BLaER1 treated with 17β-estradiol and CSF1 and Interleukin-3, amounts not matched to agents 10 nM and 100 nM (cell line): ENCODE data around the gene C14orf39.

Source experiments
- H3K27ac ChIP-seq, 11 experiments: shearing (Covaris generic); formaldehyde crosslinking; 2 replicates each; pipeline ENCODE4 v1.8.1; 2022
- H3K27me3 ChIP-seq, 11 experiments: shearing (Covaris generic); formaldehyde crosslinking; 2 replicates each; pipeline ENCODE4 v1.8.1; 2022
- H3K36me3 ChIP-seq, 11 experiments: shearing (Covaris generic); formaldehyde crosslinking; 2 replicates each; pipeline ENCODE4 v1.8.1; 2022
- H3K4me1 ChIP-seq, 10 experiments: shearing (Covaris generic); formaldehyde crosslinking; 2 replicates each; pipeline ENCODE4 v1.8.1; 2022
- H3K4me2 ChIP-seq, 11 experiments: shearing (Covaris generic); formaldehyde crosslinking; 2 replicates each; pipeline ENCODE4 v1.8.1; 2022
- H3K4me3 ChIP-seq, 10 experiments: shearing (Covaris generic); formaldehyde crosslinking; 2 replicates each; pipeline ENCODE4 v1.8.1; 2022
- H3K9ac ChIP-seq, 11 experiments: shearing (Covaris generic); formaldehyde crosslinking; 2 replicates each; pipeline ENCODE4 v1.8.1; 2022
- H3K9me3 ChIP-seq, 11 experiments: shearing (Covaris generic); formaldehyde crosslinking; replicated peaks in 1 of 11; 2 replicates each; pipeline ENCODE4 v1.8.1; 2022
- H4K20me1 ChIP-seq, 11 experiments: shearing (Covaris generic); formaldehyde crosslinking; 2 replicates each; pipeline ENCODE4 v1.8.1; 2022
- Cebpa-rat ChIP-seq, 11 experiments: shearing (Covaris generic); IDR thresholded peaks; 2 replicates each; pipeline ENCODE4 v1.8.1; 2022

Gene C14orf39

GRCh38 chr14:60485598-60486251 lies at the start of gene C14orf39:
TSS of gene C14orf39 (minus strand) at chr14:60486063. CDS start at chr14:60485078, 985 bp downstream.
- Histone ChIP-seq H3K9me3 (peaks cover 4 to 14% (median 12%) of the 10 kb centered on the region in 11 experiments; a peak in 19 of 22 replicates), H3K36me3 (no peaks in the 10 kb centered on the region), H3K9ac (no peak within 1 kb of the TSS), H3K27me3 (no peaks in the 10 kb centered on the region), H3K4me1 (no peaks in the 10 kb centered on the region), H3K4me2 (no peak within 1 kb of the TSS), H4K20me1 (no peaks in the 10 kb centered on the region), H3K4me3 (no peak within 1 kb of the TSS), H3K27ac (no peak within 1 kb of the TSS)
- TF ChIP-seq Cebpa-rat (IDR thresholded peaks at IDR 0.05), result no peak

GRCh38 chr14:60532442-60532841 lies 46.6 kb upstream of the C14orf39 start:
- no peak for TF ChIP-seq Cebpa-rat (IDR thresholded peaks at IDR 0.05)
- Histone ChIP-seq H3K9ac (no peak overlapping the region), H3K4me1 (no peaks in the 10 kb centered on the region), H3K27me3 (no peaks in the 10 kb centered on the region), H3K4me2 (no peak overlapping the region), H3K36me3 (no peaks in the 10 kb centered on the region), H3K4me3 (no peak overlapping the region), H4K20me1 (no peaks in the 10 kb centered on the region), H3K27ac (no peak overlapping the region), H3K9me3 (0 out of 22 replicates have a peak, but pooled peaks cover 0 to 4% (median 0%) of the 10 kb centered on the region in 11 experiments)

GRCh38 chr14:60515511-60516289 lies 29.8 kb upstream of the C14orf39 start:
- H3K9ac ChIP-seq, result no peak overlapping the region
- TF ChIP-seq Cebpa-rat (IDR thresholded peaks at IDR 0.05), result no peak

GRCh38 chr14:60514741-60515491 lies 29.1 kb upstream of the C14orf39 start:
- Histone ChIP-seq H3K4me3 (no peak overlapping the region), H4K20me1 (no peaks in the 10 kb centered on the region), H3K9me3 (peaks cover 34 to 42% (median 38%) of the 10 kb centered on the region in 11 experiments), H3K9ac (no peak overlapping the region), H3K27ac (no peak overlapping the region), H3K4me1 (no peaks in the 10 kb centered on the region), H3K27me3 (no peaks in the 10 kb centered on the region), H3K36me3 (no peaks in the 10 kb centered on the region), H3K4me2 (no peak overlapping the region)
- TF ChIP-seq Cebpa-rat (IDR thresholded peaks at IDR 0.05), result no peak

More at GRCh38 chr14:60515511-60516289, 29.8 kb upstream of the C14orf39 start:
- Histone ChIP-seq H3K27ac (no peak overlapping the region), H3K9me3 (peaks cover 26 to 34% (median 31%) of the 10 kb centered on the region in 11 experiments), H3K27me3 (no peaks in the 10 kb centered on the region), H4K20me1 (no peaks in the 10 kb centered on the region), H3K4me2 (no peak overlapping the region), H3K4me3 (no peak overlapping the region), H3K4me1 (no peaks in the 10 kb centered on the region), H3K36me3 (no peaks in the 10 kb centered on the region)

- H3K27me3 ChIP-seq, result no peaks in the 10 kb centered on the region
- H3K4me3 ChIP-seq, result no peak overlapping the region
- no peak overlapping the region for H3K9ac ChIP-seq
- peaks cover 40 to 47% (median 44%) of the 10 kb centered on the region in 11 experiments for H3K9me3 ChIP-seq
- H3K27ac ChIP-seq, result no peak overlapping the region
- no peak for TF ChIP-seq Cebpa-rat (IDR thresholded peaks at IDR 0.05)
- H3K36me3 ChIP-seq, result no peaks in the 10 kb centered on the region
- H3K4me1 ChIP-seq, result no peaks in the 10 kb centered on the region
- no peaks in the 10 kb centered on the region for H4K20me1 ChIP-seq
- no peak overlapping the region for H3K4me2 ChIP-seq
These were observed 28.5 kb upstream of the C14orf39 start for GRCh38 chr14:60514378-60514740.

GRCh38 chr14:60512973-60513571 lies 27.2 kb upstream of the C14orf39 start:
- Histone ChIP-seq H3K4me1 (no peaks in the 10 kb centered on the region), H3K9me3 (peaks cover 53 to 59% (median 57%) of the 10 kb centered on the region in 11 experiments), H3K4me2 (no peak overlapping the region), H4K20me1 (no peaks in the 10 kb centered on the region), H3K36me3 (no peaks in the 10 kb centered on the region), H3K4me3 (no peak overlapping the region), H3K9ac (no peak overlapping the region), H3K27me3 (no peaks in the 10 kb centered on the region; a peak in 1 of 22 replicates), H3K27ac (no peak overlapping the region)
- TF ChIP-seq Cebpa-rat (IDR thresholded peaks at IDR 0.05), result no peak

- no peak for TF ChIP-seq Cebpa-rat (IDR thresholded peaks at IDR 0.05)
- Histone ChIP-seq H3K9me3 (peaks cover 62 to 68% (median 65%) of the 10 kb centered on the region in 11 experiments), H3K27me3 (peaks cover 0 to 3% (median 0%) of the 10 kb centered on the region in 11 experiments; a peak in 3 of 22 replicates), H4K20me1 (no peaks in the 10 kb centered on the region), H3K4me2 (no peak overlapping the region), H3K4me3 (no peak overlapping the region), H3K27ac (no peak overlapping the region), H3K36me3 (no peaks in the 10 kb centered on the region), H3K9ac (no peak overlapping the region), H3K4me1 (no peaks in the 10 kb centered on the region)
These were observed 26.3 kb upstream of the C14orf39 start for GRCh38 chr14:60512126-60512525.

GRCh38 chr14:60510951-60511599 lies 25.2 kb upstream of the C14orf39 start:
- Histone ChIP-seq H3K4me2 (no peak overlapping the region), H3K27ac (no peak overlapping the region), H3K36me3 (no peaks in the 10 kb centered on the region), H3K27me3 (peaks cover 0 to 12% (median under 1%) of the 10 kb centered on the region in 11 experiments; a peak in 5 of 22 replicates), H3K4me3 (no peak overlapping the region), H3K4me1 (peaks cover 0 to 1% (median 0%) of the 10 kb centered on the region in 10 experiments; a peak in 1 of 20 replicates), H3K9me3 (peaks cover 66 to 74% (median 71%) of the 10 kb centered on the region in 11 experiments), H4K20me1 (no peaks in the 10 kb centered on the region), H3K9ac (no peak overlapping the region)
- no peak for TF ChIP-seq Cebpa-rat (IDR thresholded peaks at IDR 0.05)
